Hepatocyte (in vitro differentiated cells): Measurements from ENCODE around the gene SLC25A29.

Experiments used
- CTCF ChIP-seq: fragments of 200-600 bp; sonication (generic); IDR thresholded peaks from 2 replicates; pipeline ENCODE4 v1.5.1; 2016; ENCODE audit warnings: antibody characterized with exemption, mild to moderate bottlenecking; ENCODE audit not compliant: poor library complexity
- EZH2 ChIP-seq: fragments of 200-600 bp; sonication (generic); IDR thresholded peaks from 2 replicates; pipeline ENCODE4 v1.6.1; 2016; ENCODE audit warnings: antibody characterized with exemption, mild to moderate bottlenecking, borderline replicate concordance
- EZH2phosphoT487 ChIP-seq: fragments of 200-600 bp; sonication (generic); IDR thresholded peaks from one replicate; pipeline ENCODE4 v1.6.1; 2018; ENCODE audit warnings: antibody characterized with exemption, mild to moderate bottlenecking, low read depth, moderate library complexity; ENCODE audit not compliant: unreplicated experiment, severe bottlenecking

DNA sequence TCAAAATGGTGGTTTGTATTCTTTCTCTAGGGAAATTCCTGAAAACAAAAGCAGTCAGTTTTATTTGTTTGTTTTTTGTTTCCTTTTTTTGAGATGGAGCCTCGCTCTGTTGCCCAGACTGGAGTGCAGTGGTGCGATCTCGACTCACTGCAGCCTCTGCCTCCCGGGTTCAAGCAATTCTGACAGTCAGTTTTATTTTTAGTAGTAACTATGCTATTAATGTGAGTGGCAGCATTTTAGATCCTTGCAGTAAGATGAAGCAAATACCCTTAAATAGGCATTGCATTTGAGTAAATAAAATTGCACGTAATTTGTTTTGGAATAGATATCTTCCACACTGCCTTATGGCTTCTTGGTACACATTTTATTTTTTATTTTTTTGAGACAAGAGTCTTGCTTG lies 43.7 kb downstream of the SLC25A29 start:
- TF ChIP-seq EZH2 (no peak), EZH2phosphoT487 (no peak), CTCF (no peak)
